ENCODE results near the gene ANAPC1.

- TF ChIP-seq, protein P1, sequence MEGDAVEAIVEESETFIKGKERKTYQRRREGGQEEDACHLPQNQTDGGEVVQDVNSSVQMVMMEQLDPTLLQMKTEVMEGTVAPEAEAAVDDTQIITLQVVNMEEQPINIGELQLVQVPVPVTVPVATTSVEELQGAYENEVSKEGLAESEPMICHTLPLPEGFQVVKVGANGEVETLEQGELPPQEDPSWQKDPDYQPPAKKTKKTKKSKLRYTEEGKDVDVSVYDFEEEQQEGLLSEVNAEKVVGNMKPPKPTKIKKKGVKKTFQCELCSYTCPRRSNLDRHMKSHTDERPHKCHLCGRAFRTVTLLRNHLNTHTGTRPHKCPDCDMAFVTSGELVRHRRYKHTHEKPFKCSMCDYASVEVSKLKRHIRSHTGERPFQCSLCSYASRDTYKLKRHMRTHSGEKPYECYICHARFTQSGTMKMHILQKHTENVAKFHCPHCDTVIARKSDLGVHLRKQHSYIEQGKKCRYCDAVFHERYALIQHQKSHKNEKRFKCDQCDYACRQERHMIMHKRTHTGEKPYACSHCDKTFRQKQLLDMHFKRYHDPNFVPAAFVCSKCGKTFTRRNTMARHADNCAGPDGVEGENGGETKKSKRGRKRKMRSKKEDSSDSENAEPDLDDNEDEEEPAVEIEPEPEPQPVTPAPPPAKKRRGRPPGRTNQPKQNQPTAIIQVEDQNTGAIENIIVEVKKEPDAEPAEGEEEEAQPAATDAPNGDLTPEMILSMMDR (conservative IDR thresholded peaks at IDR 0.05; ENCODE audit: low read length), result no peak
- TF ChIP-seq EZH2phosphoT487 (IDR thresholded peaks at IDR 0.05; ENCODE audit: borderline replicate concordance), result no peak
These were observed 48.9 kb upstream of the ANAPC1 start for GRCh38 chr2:111932841-111933291.
